Stimulated activated CD8-positive, alpha-beta memory T cell treated with anti-CD3 and anti-CD28 coated beads, Interleukin-2, amount 100 ng/mL, for 48 hours (primary cell): ENCODE measurements around the gene CEP135.

Experiments
- DNase-seq, 2 donors: peaks; one replicate each; pipeline ENCODE4 v3.0.0-alpha.2; 2020; ENCODE audit warnings: low read depth in 2 of 2

CEP135 gene

DNA sequence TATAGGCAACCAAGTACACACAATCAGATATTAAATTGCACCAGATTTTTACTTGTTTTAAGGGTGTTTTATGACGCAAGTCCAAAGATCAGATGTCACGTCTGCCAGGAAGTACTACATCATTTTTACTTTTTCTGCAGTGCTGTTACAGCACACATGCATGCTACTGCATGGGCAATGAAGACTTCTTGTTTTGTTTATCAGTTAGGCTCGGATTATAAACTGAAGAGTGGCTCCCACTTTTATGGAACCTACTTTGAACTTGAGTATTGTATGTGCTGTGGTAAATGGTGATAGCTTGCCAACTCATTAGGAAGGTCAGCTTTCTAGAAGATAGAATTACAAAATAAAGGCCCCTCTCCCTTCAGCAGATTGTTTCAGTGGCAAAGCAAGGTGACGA lies 131.6 kb downstream of the CEP135 start:
- no peak for DNase-seq

DNA sequence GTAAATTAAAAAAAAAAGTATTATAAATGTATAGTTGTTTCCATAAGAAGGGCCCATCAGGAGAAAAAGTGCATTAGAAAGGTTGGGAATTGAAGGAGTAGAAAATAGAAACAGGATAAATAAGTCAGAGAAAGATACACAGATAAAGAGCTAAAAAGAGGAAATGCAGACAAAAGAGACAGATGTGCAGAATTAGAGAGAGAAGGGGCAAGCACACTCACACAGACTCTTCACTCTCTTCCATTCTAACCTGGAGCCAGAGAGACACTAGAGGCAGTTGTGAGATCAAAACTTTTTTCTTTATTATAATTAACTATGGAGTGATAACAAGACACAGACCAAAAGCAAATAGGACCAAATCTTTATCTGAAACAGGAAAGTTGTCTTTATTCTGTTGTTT lies 134.1 kb downstream of the CEP135 start:
- no peak for DNase-seq
